OCI-LY7 (cell line): ENCODE results near the gene NKAIN2. TPM values are rescaled to one million over a fixed set of nuclear protein-coding genes. Genes with fewer than 3 reads are reported as not detected.

ENCODE experiments used
- BruUV-seq: library from RNA; stranded (reverse); fragments of 400-500 nt; replicated peaks from 2 replicates; lab custom pipeline; 2021; lab: Mats Ljungman, UMichigan
- CTCF ChIA-PET: fragments of 300-600 bp; sonication (Branson Sonifier 250); formaldehyde crosslinking; loops from one replicate; lab custom pipeline; 2022; ENCODE audit warnings: antibody characterized with exemption; ENCODE audit not compliant: unreplicated experiment; lab: Charles Lee
- POLR2A ChIA-PET: fragments of 300-600 bp; sonication (Branson Sonifier 250); formaldehyde crosslinking; loops from one replicate; lab custom pipeline; 2022; ENCODE audit warnings: antibody characterized with exemption; lab: Charles Lee
- DNase-seq: peaks from one replicate; pipeline ENCODE4 v3.0.0-alpha.2; 2015; ENCODE audit warnings: low spot score
- H2AFZ ChIP-seq: fragments of 200-600 bp; sonication (generic), shearing (Covaris generic); 2 replicates; pipeline ENCODE4 v1.6.1; 2014; ENCODE audit warnings: mild to moderate bottlenecking, antibody characterized with exemption, low read length, moderate library complexity
- H3K27ac ChIP-seq: fragments of 200-600 bp; sonication (generic); 2 replicates; pipeline ENCODE4 v1.5.1; 2014; ENCODE audit warnings: mixed run types, low read depth, mild to moderate bottlenecking, moderate library complexity, low read length, inconsistent platforms; ENCODE audit not compliant: poor library complexity, severe bottlenecking
- H3K36me3 ChIP-seq: fragments of 200-600 bp; sonication (generic); 2 replicates; pipeline ENCODE4 v1.6.1; 2014; ENCODE audit warnings: mild to moderate bottlenecking, antibody characterized with exemption, low read length, moderate library complexity, mixed read lengths; ENCODE audit not compliant: insufficient read depth
- H3K4me1 ChIP-seq: fragments of 200-600 bp; sonication (generic); 2 replicates; pipeline ENCODE4 v1.5.1; 2014; ENCODE audit warnings: mild to moderate bottlenecking, low read length; ENCODE audit not compliant: insufficient read depth, poor library complexity, severe bottlenecking
- H3K4me2 ChIP-seq: fragments of 200-600 bp; sonication (generic); 2 replicates; pipeline ENCODE4 v1.6.1; 2014; ENCODE audit warnings: mild to moderate bottlenecking, low read length
- H3K4me3 ChIP-seq: fragments of 200-600 bp; sonication (generic); 2 replicates; pipeline ENCODE4 v1.5.1; 2014; ENCODE audit warnings: mild to moderate bottlenecking, low read depth, low read length; ENCODE audit not compliant: poor library complexity, severe bottlenecking
- H3K79me2 ChIP-seq: fragments of 200-600 bp; sonication (generic); 2 replicates; pipeline ENCODE4 v1.6.1; 2016; ENCODE audit warnings: low read depth, mild to moderate bottlenecking, low read length, moderate library complexity, mixed read lengths; ENCODE audit not compliant: insufficient read depth
- H3K9me2 ChIP-seq: fragments of 200-600 bp; sonication (generic); 2 replicates; pipeline ENCODE4 v1.6.1; 2016; ENCODE audit warnings: mild to moderate bottlenecking, low read length, mixed read lengths; ENCODE audit not compliant: insufficient read depth
- H3K9me3 ChIP-seq: fragments of 200-600 bp; sonication (generic); 2 replicates; pipeline ENCODE4 v1.6.1; 2014; ENCODE audit warnings: mild to moderate bottlenecking, mixed run types, low read length, mixed read lengths
- H4K20me1 ChIP-seq: fragments of 200-600 bp; sonication (generic); 2 replicates; pipeline ENCODE4 v1.6.1; 2014; ENCODE audit warnings: mild to moderate bottlenecking, antibody characterized with exemption, low read length, moderate library complexity, mixed read lengths; ENCODE audit not compliant: insufficient read depth
- EZH2phosphoT487 ChIP-seq: fragments of 200-600 bp; sonication (generic); IDR thresholded peaks from 2 replicates; pipeline ENCODE4 v1.6.1; 2018; ENCODE audit warnings: low read depth, borderline replicate concordance, mild to moderate bottlenecking, mixed run types, antibody characterized with exemption, low read length, moderate library complexity, mixed read lengths
- intact Hi-C: fragments of 100-400 bp; cut with micrococcal nuclease; formaldehyde crosslinking; loops from one replicate; pipeline ENCODE4 v1.10.0; 2022; ENCODE audit not compliant: unreplicated experiment
- total RNA-seq, 2 experiments: library from RNA; depleted of rRNA in 1 of 2; stranded (reverse); fragments of >200 nt in 1 of 2; shearing (Covaris generic) in 1 of 2; gene quantifications; 2 replicates each; pipeline ENCODE4 v1.2.3, GENCODE V29; 2014 to 2022
- TF ChIP-seq, protein P1 (sequence below): fragments of 200-600 bp; sonication (generic); conservative IDR thresholded peaks from 2 replicates; pipeline ENCODE4 v1.5.1; 2014; ENCODE audit warnings: mild to moderate bottlenecking, antibody characterized with exemption, low read length, moderate library complexity, mixed read lengths

Gene NKAIN2
- total RNA-seq, 2 experiments from 2014 or later, result not detected

DNA sequence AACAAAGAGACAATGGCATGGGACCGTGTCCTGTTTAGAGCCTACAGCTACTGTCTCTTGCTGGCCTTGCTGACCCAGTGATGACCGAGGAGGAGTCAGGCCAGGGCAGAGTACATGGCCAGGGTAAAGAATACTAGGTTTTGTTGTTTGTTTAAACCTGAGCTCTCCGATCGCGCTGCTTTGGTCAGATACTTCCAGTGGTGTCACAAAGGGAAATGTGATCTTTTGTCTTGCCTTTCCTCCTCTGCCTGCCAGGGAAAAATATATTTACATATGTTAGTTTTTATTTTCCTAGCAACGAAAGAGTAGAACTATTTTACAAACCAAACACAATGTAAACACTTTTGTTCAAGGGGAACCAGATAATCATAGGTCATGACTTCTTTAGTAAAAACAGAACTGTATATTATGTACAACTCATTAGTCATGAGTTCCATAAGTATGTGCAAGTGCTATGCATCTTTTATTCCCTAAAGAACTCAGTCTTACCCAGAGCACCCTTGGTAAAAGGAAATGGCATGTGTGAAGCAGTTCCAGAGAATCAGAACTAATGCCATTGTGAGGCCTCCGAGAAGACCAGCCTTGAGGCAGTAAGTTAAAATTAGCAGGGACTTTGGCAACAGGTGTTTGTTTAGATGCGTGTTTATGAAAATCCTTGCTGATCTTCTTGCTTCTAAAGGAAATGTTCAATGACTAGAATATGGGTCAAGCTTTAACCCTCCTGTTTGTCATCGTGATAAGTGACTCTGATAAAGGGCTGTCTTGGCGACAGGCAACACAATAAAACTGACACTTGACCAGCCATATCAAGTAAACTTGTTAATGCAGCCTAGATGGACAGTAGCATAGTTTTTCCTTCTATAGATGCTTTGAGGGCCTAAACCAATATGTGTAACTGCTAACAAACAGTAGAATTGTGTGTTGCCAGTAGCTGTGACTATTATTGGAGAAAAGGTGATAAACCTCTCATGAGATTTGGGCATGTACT is 204.6 kb downstream of the NKAIN2 start:
- no peaks in the 10 kb centered on the region for H3K79me2 ChIP-seq
- no peaks in the 10 kb centered on the region for H3K36me3 ChIP-seq
- H2AFZ ChIP-seq, result no peak overlapping the region
- DNase-seq, result no peak
- TF ChIP-seq, protein P1, sequence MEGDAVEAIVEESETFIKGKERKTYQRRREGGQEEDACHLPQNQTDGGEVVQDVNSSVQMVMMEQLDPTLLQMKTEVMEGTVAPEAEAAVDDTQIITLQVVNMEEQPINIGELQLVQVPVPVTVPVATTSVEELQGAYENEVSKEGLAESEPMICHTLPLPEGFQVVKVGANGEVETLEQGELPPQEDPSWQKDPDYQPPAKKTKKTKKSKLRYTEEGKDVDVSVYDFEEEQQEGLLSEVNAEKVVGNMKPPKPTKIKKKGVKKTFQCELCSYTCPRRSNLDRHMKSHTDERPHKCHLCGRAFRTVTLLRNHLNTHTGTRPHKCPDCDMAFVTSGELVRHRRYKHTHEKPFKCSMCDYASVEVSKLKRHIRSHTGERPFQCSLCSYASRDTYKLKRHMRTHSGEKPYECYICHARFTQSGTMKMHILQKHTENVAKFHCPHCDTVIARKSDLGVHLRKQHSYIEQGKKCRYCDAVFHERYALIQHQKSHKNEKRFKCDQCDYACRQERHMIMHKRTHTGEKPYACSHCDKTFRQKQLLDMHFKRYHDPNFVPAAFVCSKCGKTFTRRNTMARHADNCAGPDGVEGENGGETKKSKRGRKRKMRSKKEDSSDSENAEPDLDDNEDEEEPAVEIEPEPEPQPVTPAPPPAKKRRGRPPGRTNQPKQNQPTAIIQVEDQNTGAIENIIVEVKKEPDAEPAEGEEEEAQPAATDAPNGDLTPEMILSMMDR, result no peak
- TF ChIP-seq EZH2phosphoT487, result no peak
- H3K4me2 ChIP-seq, result no peak overlapping the region
- no peak overlapping the region for H3K4me3 ChIP-seq
- H3K4me1 ChIP-seq, result no peaks in the 10 kb centered on the region
- no TSS peak for BruUV-seq
- H3K9me2 ChIP-seq, result no peaks in the 10 kb centered on the region
- H4K20me1 ChIP-seq, result no peaks in the 10 kb centered on the region
- ChIA-PET CTCF (no interaction called here), POLR2A (no interaction called here)
- intact Hi-C loops, result no loop called here
- no peak overlapping the region for H3K27ac ChIP-seq
- no peaks in the 10 kb centered on the region for H3K9me3 ChIP-seq

DNA sequence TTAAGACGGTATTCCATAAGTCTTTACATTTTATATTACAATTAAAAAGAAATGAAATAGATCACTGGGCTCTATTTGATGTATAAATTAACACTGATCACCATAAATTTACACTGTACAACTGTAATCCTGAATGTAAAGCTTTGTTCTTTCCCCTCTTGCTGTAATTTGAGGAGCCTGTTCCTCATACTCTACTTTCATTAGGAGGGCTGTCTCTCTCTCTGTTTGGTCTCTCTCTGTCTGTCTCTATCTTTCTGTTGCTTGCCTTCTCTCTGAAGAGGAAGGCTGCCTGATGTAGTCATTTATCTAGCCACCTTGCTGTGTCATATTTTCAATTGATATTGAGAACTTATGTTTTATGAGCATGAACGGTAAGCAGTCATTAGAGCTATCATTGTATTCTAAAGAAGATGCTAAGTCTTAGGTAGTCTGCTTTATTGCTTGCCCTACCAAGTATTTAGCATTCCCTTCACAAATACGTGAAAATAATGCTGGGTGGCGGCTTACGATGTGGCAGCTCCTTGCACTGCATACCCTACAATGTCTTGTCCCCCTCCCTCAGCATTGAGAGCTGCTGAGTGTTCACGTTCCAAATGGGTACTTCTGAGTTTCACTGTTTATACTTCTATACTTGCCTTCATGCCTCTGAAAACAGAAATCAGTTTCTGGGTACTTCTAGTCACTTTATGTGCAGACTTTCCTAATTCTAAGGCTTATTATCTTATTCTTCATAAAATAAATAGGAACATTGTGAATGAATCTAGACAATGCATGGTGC is 205.5 kb downstream of the NKAIN2 start:
- intact Hi-C loops, result no loop called here
- no peaks in the 10 kb centered on the region for H3K79me2 ChIP-seq
- no peak overlapping the region for H2AFZ ChIP-seq
- H3K36me3 ChIP-seq, result no peaks in the 10 kb centered on the region
- TF ChIP-seq, protein P1, result no peak
- TF ChIP-seq EZH2phosphoT487, result no peak
- no peaks in the 10 kb centered on the region for H4K20me1 ChIP-seq
- H3K4me1 ChIP-seq, result no peaks in the 10 kb centered on the region
- no peak overlapping the region for H3K4me2 ChIP-seq
- H3K27ac ChIP-seq, result no peak overlapping the region
- BruUV-seq, result no TSS peak
- no peak for DNase-seq
- H3K9me2 ChIP-seq, result no peaks in the 10 kb centered on the region
- POLR2A ChIA-PET, result no interaction called here
- H3K9me3 ChIP-seq, result no peaks in the 10 kb centered on the region
- CTCF ChIA-PET, result no interaction called here
- no peak overlapping the region for H3K4me3 ChIP-seq
